NCI-H2171 treated with DMSO at 0.1 percent for 48 hours (cell line): ENCODE data around the gene SLC35B4.

Experiments
- DNase-seq: peaks from one replicate; lab custom pipeline; 2025; lab: John Stamatoyannopoulos, UW

Gene SLC35B4

GRCh38 chr7:134290286-134290685 lies 26.4 kb downstream of the SLC35B4 start:
- DNase-seq = no peak

GRCh38 chr7:134289841-134290240 lies 26.9 kb downstream of the SLC35B4 start:
- no peak for DNase-seq

- DNase-seq = no peak
Observed at GRCh38 chr7:134289423-134289822, 27.3 kb downstream of the SLC35B4 start.

- DNase-seq = no peak
Observed at GRCh38 chr7:134287916-134288659, 28.6 kb downstream of the SLC35B4 start.

- DNase-seq = no peak
Observed at GRCh38 chr7:134284952-134285351, 31.8 kb downstream of the SLC35B4 start.

GRCh38 chr7:134284011-134284410 lies 32.7 kb downstream of the SLC35B4 start:
- no peak for DNase-seq

- no peak for DNase-seq
Observed at GRCh38 chr7:134280508-134280907, 36.2 kb downstream of the SLC35B4 start.

- no peak for DNase-seq
Observed at GRCh38 chr7:134279898-134280297, 36.8 kb downstream of the SLC35B4 start.

- DNase-seq = no peak
Observed at GRCh38 chr7:134279336-134279735, 37.4 kb downstream of the SLC35B4 start.

GRCh38 chr7:134278502-134279153 lies 38.1 kb downstream of the SLC35B4 start:
- no peak for DNase-seq

GRCh38 chr7:134276951-134277350 lies 39.8 kb downstream of the SLC35B4 start:
- peak; percentile 4 for DNase-seq

GRCh38 chr7:134262322-134262721 lies 54.4 kb downstream of the SLC35B4 start:
- no peak for DNase-seq

- DNase-seq = peak; percentile 61
Observed at GRCh38 chr7:134255814-134256213, 60.9 kb downstream of the SLC35B4 start.

GRCh38 chr7:134254311-134254710 lies 62.4 kb downstream of the SLC35B4 start:
- DNase-seq = no peak

- no peak for DNase-seq
Observed at GRCh38 chr7:134248196-134248595, 68.5 kb downstream of the SLC35B4 start.

GRCh38 chr7:134246761-134247160 lies 70.0 kb downstream of the SLC35B4 start:
- DNase-seq = no peak

GRCh38 chr7:134246347-134246746 lies 70.4 kb downstream of the SLC35B4 start:
- no peak for DNase-seq

- no peak for DNase-seq
Observed at GRCh38 chr7:134245253-134245652, 71.5 kb downstream of the SLC35B4 start.
